Bronchial smooth muscle cell (primary cell): ENCODE measurements around the gene NCS1. TPM values are rescaled to one million over a fixed set of nuclear protein-coding genes. Genes with fewer than 3 reads are reported as not detected.

Experiments
- total RNA-seq: library from RNA; depleted of rRNA; stranded (reverse); fragments of >200 nt; gene quantifications from 2 replicates; pipeline ENCODE4 v1.2.1, GENCODE V29; 2014

Gene NCS1
- 36.1 and 38.0 TPM in 2 replicates for total RNA-seq

DNA sequence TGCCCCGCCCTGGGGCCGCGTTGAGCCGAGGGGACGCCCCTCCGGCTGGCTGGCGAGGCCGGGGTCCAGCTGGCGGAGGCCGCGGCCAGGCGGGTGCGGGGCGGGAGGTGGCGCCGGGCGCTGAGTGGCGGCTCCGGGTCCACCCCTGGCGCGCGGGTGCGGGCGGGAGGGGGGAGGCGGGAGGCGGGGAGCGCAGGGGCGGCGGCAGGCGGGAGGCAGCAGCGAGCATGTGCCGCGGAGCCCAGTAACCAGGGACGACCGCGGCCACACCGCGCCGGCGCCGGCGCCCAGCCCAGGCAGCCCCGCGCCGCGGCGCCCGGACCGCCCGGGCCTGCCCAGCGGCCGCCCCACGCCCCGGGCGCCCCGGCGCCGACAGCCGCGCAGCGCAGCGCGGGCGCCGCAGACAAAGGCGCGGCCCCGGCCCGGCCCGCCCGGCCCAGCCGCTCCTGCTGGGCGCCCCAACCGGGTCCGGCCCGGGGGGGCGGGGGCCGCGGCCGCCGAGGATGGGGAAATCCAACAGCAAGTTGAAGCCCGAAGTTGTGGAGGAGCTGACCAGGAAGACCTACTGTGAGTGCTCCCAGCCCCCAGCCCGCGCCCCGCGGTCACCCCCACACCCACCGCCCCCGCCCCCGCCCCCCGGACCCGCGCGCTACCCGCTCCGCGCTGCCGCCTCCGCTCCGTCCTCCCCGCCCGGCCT, at the start of gene NCS1:
Gene NCS1 (plus strand): TSS at position 244 of the 697 bp plus-strand sequence. CDS start 260 bp downstream, at position 504.

DNA sequence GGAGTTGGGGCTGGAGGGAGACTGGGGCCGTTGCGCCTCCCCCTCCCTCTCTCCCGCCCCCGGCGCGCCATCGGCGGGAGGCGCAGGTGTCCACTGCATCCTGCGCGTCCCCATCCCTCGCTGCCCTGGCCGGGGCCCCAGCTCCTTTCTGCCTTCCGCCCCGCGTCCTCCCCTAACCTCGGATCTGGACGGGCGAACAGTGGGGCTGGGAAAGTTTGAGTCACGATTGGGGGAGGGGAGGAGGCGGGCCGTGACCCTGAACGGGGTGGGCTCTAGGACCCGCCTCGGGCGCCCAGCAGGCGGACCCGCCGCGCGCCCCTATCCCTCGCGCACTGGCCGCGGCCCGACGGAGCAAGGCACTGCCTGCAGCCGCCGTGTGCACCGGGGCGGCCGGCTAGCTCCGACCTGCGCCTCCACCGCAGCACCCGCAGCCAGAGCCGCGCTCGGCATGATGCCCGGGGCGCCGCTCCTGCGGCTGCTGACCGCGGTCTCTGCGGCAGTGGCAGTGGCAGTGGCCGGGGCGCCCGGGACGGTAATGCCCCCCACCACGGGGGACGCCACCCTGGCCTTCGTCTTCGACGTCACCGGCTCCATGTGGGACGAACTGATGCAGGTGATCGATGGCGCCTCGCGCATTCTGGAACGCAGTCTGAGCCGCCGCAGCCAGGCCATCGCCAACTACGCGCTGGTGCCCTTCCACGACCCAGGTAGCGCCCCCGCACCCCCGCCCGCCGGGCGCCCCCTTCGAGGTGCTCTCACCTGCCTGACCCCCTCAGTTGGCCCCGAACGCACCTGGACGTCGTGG, 93.4 kb downstream of the NCS1 start, which contains the start of gene HMCN2:
Gene HMCN2 (plus strand): TSS at position 330 of the 805 bp plus-strand sequence. CDS start 119 bp downstream, at position 449.

Other genes with a start within 250 kb of the NCS1 start
- 28.8 and 29.8 TPM in 2 replicates for gene FNBP1, start 129.2 kb upstream of the NCS1 start, total RNA-seq
- 18.8 and 52.9 TPM in 2 replicates for gene GPR107, start 118.5 kb upstream of the NCS1 start, total RNA-seq
- gene HMCN2, start 93.4 kb downstream of the NCS1 start, total RNA-seq: under 0.01 and 0.09 TPM in 2 replicates